ENCODE results near the gene KRT38. TPM values are rescaled to one million over a fixed set of nuclear protein-coding genes. Genes with fewer than 3 reads are reported as not detected.

Gene KRT38
- total and polyA plus RNA-seq, 4 donors: not detected

GRCh38 chr17:41444640-41445039, 3.9 kb upstream of the KRT38 start:
- H3K9ac ChIP-seq (ENCODE audit: low read depth in 1 of 2, low read length in 2 of 2): no peak overlapping the region
- DNase-seq (ENCODE audit: low spot score): no peak
- TF ChIP-seq, protein P1, sequence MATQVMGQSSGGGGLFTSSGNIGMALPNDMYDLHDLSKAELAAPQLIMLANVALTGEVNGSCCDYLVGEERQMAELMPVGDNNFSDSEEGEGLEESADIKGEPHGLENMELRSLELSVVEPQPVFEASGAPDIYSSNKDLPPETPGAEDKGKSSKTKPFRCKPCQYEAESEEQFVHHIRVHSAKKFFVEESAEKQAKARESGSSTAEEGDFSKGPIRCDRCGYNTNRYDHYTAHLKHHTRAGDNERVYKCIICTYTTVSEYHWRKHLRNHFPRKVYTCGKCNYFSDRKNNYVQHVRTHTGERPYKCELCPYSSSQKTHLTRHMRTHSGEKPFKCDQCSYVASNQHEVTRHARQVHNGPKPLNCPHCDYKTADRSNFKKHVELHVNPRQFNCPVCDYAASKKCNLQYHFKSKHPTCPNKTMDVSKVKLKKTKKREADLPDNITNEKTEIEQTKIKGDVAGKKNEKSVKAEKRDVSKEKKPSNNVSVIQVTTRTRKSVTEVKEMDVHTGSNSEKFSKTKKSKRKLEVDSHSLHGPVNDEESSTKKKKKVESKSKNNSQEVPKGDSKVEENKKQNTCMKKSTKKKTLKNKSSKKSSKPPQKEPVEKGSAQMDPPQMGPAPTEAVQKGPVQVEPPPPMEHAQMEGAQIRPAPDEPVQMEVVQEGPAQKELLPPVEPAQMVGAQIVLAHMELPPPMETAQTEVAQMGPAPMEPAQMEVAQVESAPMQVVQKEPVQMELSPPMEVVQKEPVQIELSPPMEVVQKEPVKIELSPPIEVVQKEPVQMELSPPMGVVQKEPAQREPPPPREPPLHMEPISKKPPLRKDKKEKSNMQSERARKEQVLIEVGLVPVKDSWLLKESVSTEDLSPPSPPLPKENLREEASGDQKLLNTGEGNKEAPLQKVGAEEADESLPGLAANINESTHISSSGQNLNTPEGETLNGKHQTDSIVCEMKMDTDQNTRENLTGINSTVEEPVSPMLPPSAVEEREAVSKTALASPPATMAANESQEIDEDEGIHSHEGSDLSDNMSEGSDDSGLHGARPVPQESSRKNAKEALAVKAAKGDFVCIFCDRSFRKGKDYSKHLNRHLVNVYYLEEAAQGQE (IDR thresholded peaks at IDR 0.05): no peak
- TF ChIP-seq EGR1 (IDR thresholded peaks at IDR 0.05; ENCODE audit: low read depth in 2 of 2) (no peak), CTCF (IDR thresholded peaks at IDR 0.05; ENCODE audit: low read depth, low read length, missing input control) (no peak), NR2F2 (IDR thresholded peaks at IDR 0.05) (no peak), FOXA1 (IDR thresholded peaks at IDR 0.05) (no peak), RAD21 (IDR thresholded peaks at IDR 0.05) (no peak), HNF4G (IDR thresholded peaks at IDR 0.05) (no peak), YY1 (IDR thresholded peaks at IDR 0.05) (no peak), MAX (IDR thresholded peaks at IDR 0.05) (no peak), HNF4A (conservative IDR thresholded peaks at IDR 0.05) (no peak), GABPA (IDR thresholded peaks at IDR 0.05 in 1 of 2, conservative IDR thresholded peaks at IDR 0.05 in 1 of 2) (no peak)
- WGBS: 62% methylated on average over 3 of the region's 3 CpGs
- H3K36me3 ChIP-seq (ENCODE audit: control insufficient read depth in 4 of 4, insufficient read depth in 3 of 4, low read depth in 1 of 4, low read length in 3 of 4): no peaks in the 10 kb centered on the region
- no peak overlapping the region for H3K27ac ChIP-seq (ENCODE audit: low read depth in 1 of 2, low read length in 2 of 2)
- H3K4me1 ChIP-seq (ENCODE audit: control insufficient read depth in 4 of 4, insufficient read depth in 4 of 4, low read length in 3 of 4): peaks cover 0 to 3% (median 0%) of the 10 kb centered on the region in 4 donors
- H3K27me3 ChIP-seq (ENCODE audit: control insufficient read depth in 4 of 4, insufficient read depth in 4 of 4, low read length in 3 of 4): peaks cover 0 to 6% (median 0%) of the 10 kb centered on the region in 4 donors
- H3K9me3 ChIP-seq (ENCODE audit: control insufficient read depth in 4 of 4, low read length in 3 of 4): no peaks in the 10 kb centered on the region
- H3K4me3 ChIP-seq (ENCODE audit: low read depth in 1 of 3, low read length in 3 of 3): no peak overlapping the region

DNA sequence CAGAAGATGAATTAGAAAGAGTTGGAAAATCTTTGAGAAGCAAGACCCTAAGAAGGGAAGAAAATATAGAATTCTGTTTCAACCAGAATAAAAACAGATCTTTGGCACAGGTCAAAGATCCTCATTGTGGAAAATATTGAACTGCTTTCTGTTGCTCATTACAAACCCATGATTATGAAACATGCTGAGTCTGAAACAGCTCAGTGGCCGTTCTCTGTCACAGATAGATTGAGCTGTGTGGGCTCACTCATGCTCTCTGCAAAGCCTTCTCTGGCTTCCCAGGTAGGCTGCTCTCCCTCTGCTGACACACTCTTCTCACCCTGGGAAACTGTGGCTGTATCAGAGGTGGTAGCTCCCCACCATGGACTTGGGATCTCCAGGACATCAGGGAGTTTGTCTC, 3.4 kb upstream of the KRT38 start:
- DNase-seq (ENCODE audit: low spot score): no peak
- TF ChIP-seq NR2F2 (IDR thresholded peaks at IDR 0.05): no peak
- peak in 1 of 2 donors; percentile 44 for TF ChIP-seq HNF4A (conservative IDR thresholded peaks at IDR 0.05)
- WGBS: 34% methylated on average over 1 of the region's 1 CpG

GRCh38 chr17:41442739-41443138, 2.0 kb upstream of the KRT38 start:
- no peak for DNase-seq (ENCODE audit: low spot score)
- Histone ChIP-seq H3K27ac (ENCODE audit: low read depth in 1 of 2, low read length in 2 of 2) (no peak overlapping the region), H3K36me3 (ENCODE audit: control insufficient read depth in 4 of 4, insufficient read depth in 3 of 4, low read depth in 1 of 4, low read length in 3 of 4) (no peaks in the 10 kb centered on the region), H3K4me3 (ENCODE audit: low read depth in 1 of 3, low read length in 3 of 3) (no peak overlapping the region), H3K27me3 (ENCODE audit: control insufficient read depth in 4 of 4, insufficient read depth in 4 of 4, low read length in 3 of 4) (peaks cover 0 to 6% (median 0%) of the 10 kb centered on the region in 4 donors), H3K9me3 (ENCODE audit: control insufficient read depth in 4 of 4, low read length in 3 of 4) (no peaks in the 10 kb centered on the region), H3K9ac (ENCODE audit: low read depth in 1 of 2, low read length in 2 of 2) (no peak overlapping the region), H3K4me1 (ENCODE audit: control insufficient read depth in 4 of 4, insufficient read depth in 4 of 4, low read length in 3 of 4) (peaks cover 0 to 3% (median 0%) of the 10 kb centered on the region in 4 donors)
- 83% methylated on average over 4 of the region's 4 CpGs for WGBS
- TF ChIP-seq MAX (IDR thresholded peaks at IDR 0.05): no peak
- TF ChIP-seq HNF4G (IDR thresholded peaks at IDR 0.05): no peak
- no peak for TF ChIP-seq HNF4A (conservative IDR thresholded peaks at IDR 0.05)
- no peak for TF ChIP-seq CTCF (IDR thresholded peaks at IDR 0.05; ENCODE audit: low read depth, low read length, missing input control)
- no peak for TF ChIP-seq TAF1 (conservative IDR thresholded peaks at IDR 0.05)

More for the DNA sequence above, 3.4 kb upstream of the KRT38 start:
- H3K36me3 ChIP-seq (ENCODE audit: control insufficient read depth in 4 of 4, insufficient read depth in 3 of 4, low read depth in 1 of 4, low read length in 3 of 4): no peaks in the 10 kb centered on the region
- H3K27ac ChIP-seq (ENCODE audit: low read depth in 1 of 2, low read length in 2 of 2): no peak overlapping the region
- no peak overlapping the region for H3K9ac ChIP-seq (ENCODE audit: low read depth in 1 of 2, low read length in 2 of 2)
- peaks cover 0 to 6% (median 0%) of the 10 kb centered on the region in 4 donors for H3K27me3 ChIP-seq (ENCODE audit: control insufficient read depth in 4 of 4, insufficient read depth in 4 of 4, low read length in 3 of 4)
- H3K9me3 ChIP-seq (ENCODE audit: control insufficient read depth in 4 of 4, low read length in 3 of 4): no peaks in the 10 kb centered on the region
- H3K4me1 ChIP-seq (ENCODE audit: control insufficient read depth in 4 of 4, insufficient read depth in 4 of 4, low read length in 3 of 4): peaks cover 0 to 3% (median 0%) of the 10 kb centered on the region in 4 donors
- H3K4me3 ChIP-seq (ENCODE audit: low read depth in 1 of 3, low read length in 3 of 3): no peak overlapping the region
